Gastroesophageal sphincter (tissue), 4 donors: ENCODE results near the gene ANKS1A. TPM values are rescaled to one million over a fixed set of nuclear protein-coding genes. Genes with fewer than 3 reads are reported as not detected.

Experiments
- ATAC-seq: fragments of 150-250 bp; one replicate; pipeline ENCODE4 v1.9.1; 2016; ENCODE audit warnings: mild to moderate bottlenecking, moderate library complexity
- H3K27ac ChIP-seq, 4 donors: fragments of 200-600 bp; sonication (generic) in 3 of 4; 1 replicate in 3 of 4; 2 replicates in 1 of 4; pipeline ENCODE4 v1.5.1; 2016 to 2019
- H3K27me3 ChIP-seq: fragments of 200-600 bp; sonication (generic); one replicate; pipeline ENCODE4 v1.5.1; 2019
- H3K36me3 ChIP-seq, 2 donors: fragments of 200-600 bp; sonication (generic); one replicate each; pipeline ENCODE4 v1.5.1; 2019; ENCODE audit warnings: control low read depth in 1 of 2
- H3K4me1 ChIP-seq, 3 donors: fragments of 200-600 bp; sonication (generic); 1 replicate in 2 of 3; 2 replicates in 1 of 3; pipeline ENCODE4 v1.5.1; 2016 to 2019; ENCODE audit warnings: control low read depth in 2 of 3
- H3K4me3 ChIP-seq, 2 donors: fragments of 200-600 bp; sonication (generic); one replicate each; pipeline ENCODE4 v1.5.1; 2019; ENCODE audit warnings: mild to moderate bottlenecking in 1 of 2, moderate library complexity in 1 of 2
- H3K9me3 ChIP-seq, 3 donors: fragments of 200-600 bp; sonication (generic); one replicate each; pipeline ENCODE4 v1.5.1; 2017 to 2019; ENCODE audit warnings: control low read depth in 2 of 3
- EP300 ChIP-seq: sonication (generic); formaldehyde crosslinking; IDR thresholded peaks from one replicate; pipeline ENCODE4 v1.6.1; 2017; ENCODE audit warnings: antibody characterized with exemption, mild to moderate bottlenecking
- POLR2A ChIP-seq, 2 donors: fragments of 450-650 bp; IDR thresholded peaks; one replicate each; pipeline ENCODE4 v1.6.1; 2017; ENCODE audit warnings: antibody characterized with exemption in 2 of 2, mild to moderate bottlenecking in 2 of 2, moderate library complexity in 1 of 2
- POLR2AphosphoS5 ChIP-seq: sonication (generic); formaldehyde crosslinking; IDR thresholded peaks from one replicate; pipeline ENCODE4 v1.6.1; 2017; ENCODE audit warnings: antibody characterized with exemption
- WGBS, 2 donors: methylation state at CpG; one replicate each; pipeline ENCODE4 v1.1.5; 2018; ENCODE audit warnings: low coverage in 1 of 2; 5-methylcytosine and 5-hydroxymethylcytosine counted together
- total RNA-seq, 4 donors: library from RNA; depleted of rRNA; stranded (reverse); fragments of >200 nt; gene quantifications; one replicate each; pipeline ENCODE4 v1.1.0, GENCODE V29; 2016
- TF ChIP-seq, protein P1 (sequence below), 4 experiments: fragments of 200-600 bp in 2 of 4; fragments of 450-650 bp in 2 of 4; sonication (generic) in 1 of 4; IDR thresholded peaks; one replicate each; pipeline ENCODE4 v1.5.1; 2017 to 2019; ENCODE audit warnings: antibody characterized with exemption in 4 of 4, mild to moderate bottlenecking in 2 of 4, moderate library complexity in 2 of 4

ANKS1A gene
- total RNA-seq, 4 donors from 2014 or later = 52.0 to 135 (median 88.4) TPM

DNA sequence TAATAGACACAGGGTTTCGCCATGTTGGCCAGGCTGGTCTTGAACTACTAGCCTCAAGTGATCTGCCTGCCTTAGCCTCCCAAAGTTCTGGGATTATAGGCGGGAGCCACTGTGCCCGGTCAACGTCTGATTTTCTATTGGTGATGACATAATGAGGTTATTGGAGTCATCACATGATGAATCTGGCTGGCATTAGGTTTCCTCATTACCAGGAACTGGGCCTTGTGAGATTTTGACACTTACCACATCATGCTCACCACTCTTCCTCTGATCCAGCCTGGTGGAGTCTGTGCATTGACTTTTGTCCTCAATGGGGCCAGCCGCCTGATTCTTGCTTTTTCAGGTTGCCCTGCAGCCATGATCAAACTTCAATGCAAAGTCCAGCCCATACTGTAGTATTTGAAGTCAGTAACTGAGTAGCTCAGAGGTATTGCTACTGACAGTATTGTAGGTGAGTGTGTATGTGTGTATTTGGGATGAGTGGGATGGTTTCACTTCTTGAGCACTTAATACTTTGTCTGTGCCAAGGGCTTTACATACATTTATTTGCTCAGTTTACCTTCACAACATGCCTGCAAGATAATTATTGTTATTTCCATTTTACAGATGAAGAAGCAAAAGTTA is 16.0 kb downstream of the ANKS1A start:
- Histone ChIP-seq H3K36me3 (no peaks in the 10 kb centered on the region), H3K27me3 (no peaks in the 10 kb centered on the region), H3K4me3 (no peak overlapping the region), H3K9me3 (no peaks in the 10 kb centered on the region), H3K27ac (no peak overlapping the region), H3K4me1 (no peaks in the 10 kb centered on the region)
- 99% methylated on average over 5 of the region's 5 CpGs; no CpG with 5 or more reads in 1 of the 2 donors for WGBS, 2 donors
- ATAC-seq = no peak
- no peak for TF ChIP-seq POLR2A (IDR thresholded peaks at IDR 0.05)
- no peak for TF ChIP-seq POLR2AphosphoS5
- no peak for TF ChIP-seq EP300
- TF ChIP-seq, protein P1, sequence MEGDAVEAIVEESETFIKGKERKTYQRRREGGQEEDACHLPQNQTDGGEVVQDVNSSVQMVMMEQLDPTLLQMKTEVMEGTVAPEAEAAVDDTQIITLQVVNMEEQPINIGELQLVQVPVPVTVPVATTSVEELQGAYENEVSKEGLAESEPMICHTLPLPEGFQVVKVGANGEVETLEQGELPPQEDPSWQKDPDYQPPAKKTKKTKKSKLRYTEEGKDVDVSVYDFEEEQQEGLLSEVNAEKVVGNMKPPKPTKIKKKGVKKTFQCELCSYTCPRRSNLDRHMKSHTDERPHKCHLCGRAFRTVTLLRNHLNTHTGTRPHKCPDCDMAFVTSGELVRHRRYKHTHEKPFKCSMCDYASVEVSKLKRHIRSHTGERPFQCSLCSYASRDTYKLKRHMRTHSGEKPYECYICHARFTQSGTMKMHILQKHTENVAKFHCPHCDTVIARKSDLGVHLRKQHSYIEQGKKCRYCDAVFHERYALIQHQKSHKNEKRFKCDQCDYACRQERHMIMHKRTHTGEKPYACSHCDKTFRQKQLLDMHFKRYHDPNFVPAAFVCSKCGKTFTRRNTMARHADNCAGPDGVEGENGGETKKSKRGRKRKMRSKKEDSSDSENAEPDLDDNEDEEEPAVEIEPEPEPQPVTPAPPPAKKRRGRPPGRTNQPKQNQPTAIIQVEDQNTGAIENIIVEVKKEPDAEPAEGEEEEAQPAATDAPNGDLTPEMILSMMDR (IDR thresholded peaks at IDR 0.05) = no peak

DNA sequence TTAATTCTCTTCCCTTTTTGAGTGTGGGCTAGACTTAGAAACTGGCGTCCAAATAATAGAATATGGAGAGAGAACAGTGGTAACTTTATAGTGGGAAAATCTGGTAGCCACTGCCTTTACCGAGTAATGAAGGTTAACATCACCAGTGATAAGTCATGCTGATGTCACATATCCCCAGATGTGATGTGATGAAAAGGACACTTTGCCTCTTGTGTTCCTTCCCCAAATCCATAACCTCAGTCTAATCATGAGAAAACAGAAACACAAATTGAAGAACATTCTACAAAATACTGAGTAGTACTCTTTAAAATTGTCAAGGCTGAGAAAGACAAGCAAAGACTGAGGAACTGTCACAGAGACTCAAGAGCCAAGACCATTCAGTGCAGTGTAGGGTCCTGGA is 17.8 kb downstream of the ANKS1A start:
- no peaks in the 10 kb centered on the region for H3K9me3 ChIP-seq
- H3K4me1 ChIP-seq = no peaks in the 10 kb centered on the region
- H3K4me3 ChIP-seq = no peak overlapping the region
- TF ChIP-seq POLR2A (IDR thresholded peaks at IDR 0.05) (no peak), POLR2AphosphoS5 (no peak), EP300 (no peak)
- TF ChIP-seq, protein P1 (IDR thresholded peaks at IDR 0.05) = no peak
- WGBS, 2 donors = 94 to 100% methylated on average over 1 to 2 of the region's 2 CpGs
- ATAC-seq = no peak
- H3K27me3 ChIP-seq = no peaks in the 10 kb centered on the region
- H3K27ac ChIP-seq = no peak overlapping the region
- H3K36me3 ChIP-seq = no peaks in the 10 kb centered on the region

DNA sequence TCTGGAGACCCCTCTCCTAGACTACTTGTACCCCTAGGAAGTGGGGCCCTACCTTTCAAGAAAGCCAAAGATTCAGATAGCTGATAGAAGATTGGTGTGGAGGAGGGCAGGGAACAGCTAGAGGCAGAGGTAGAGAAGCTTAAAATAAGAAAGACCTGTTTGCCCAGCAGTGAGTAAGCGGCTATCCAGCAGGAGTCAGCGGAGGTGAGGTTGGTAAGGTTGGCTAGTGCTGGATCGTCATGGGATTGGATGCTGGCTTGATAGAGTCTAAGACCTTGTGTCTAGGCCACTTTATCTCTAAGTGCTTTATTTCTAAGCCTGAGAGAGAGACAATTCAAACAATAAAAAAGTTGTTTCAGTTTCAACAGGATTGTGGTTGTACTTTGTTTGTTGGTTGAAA is 19.1 kb downstream of the ANKS1A start:
- Histone ChIP-seq H3K27ac (no peak overlapping the region), H3K9me3 (no peaks in the 10 kb centered on the region), H3K4me1 (no peaks in the 10 kb centered on the region), H3K4me3 (no peak overlapping the region), H3K36me3 (no peaks in the 10 kb centered on the region), H3K27me3 (no peaks in the 10 kb centered on the region)
- 85 to 94% methylated on average over 2 to 3 of the region's 3 CpGs for WGBS, 2 donors
- ATAC-seq = no peak
- TF ChIP-seq POLR2A (IDR thresholded peaks at IDR 0.05) = no peak
- TF ChIP-seq, protein P1 (IDR thresholded peaks at IDR 0.05) = no peak
- TF ChIP-seq POLR2AphosphoS5 = no peak
- TF ChIP-seq EP300 = no peak

DNA sequence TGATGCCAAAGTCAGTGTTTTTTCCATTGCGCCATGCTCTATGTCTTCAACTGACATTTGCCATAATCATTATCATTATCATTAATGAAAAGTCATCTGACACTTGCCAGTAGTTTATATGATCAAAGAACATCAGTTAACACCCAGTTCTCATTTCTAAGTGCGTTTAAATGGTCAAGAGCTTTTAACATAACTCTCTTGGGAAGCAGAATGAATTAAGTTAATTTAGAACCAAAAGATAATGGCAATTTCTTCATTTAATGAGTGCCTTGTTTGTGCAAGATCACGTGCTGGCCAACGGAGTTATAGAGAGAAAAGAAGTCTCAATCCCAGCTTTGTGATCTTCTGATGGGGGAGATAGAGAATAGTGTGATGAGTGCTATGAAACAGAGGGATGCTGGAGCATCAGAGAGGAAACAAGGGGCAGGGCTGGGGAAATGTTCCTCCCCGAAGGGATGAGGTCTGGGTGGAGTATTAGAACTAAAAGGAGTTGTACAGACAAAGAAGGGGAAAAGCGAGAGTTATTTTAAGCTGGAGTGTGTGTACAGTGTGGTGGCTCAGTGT is 20.3 kb downstream of the ANKS1A start:
- Histone ChIP-seq H3K27me3 (no peaks in the 10 kb centered on the region), H3K36me3 (no peaks in the 10 kb centered on the region), H3K9me3 (no peaks in the 10 kb centered on the region), H3K27ac (no peak overlapping the region), H3K4me3 (no peak overlapping the region), H3K4me1 (peaks cover 0 to under 1% (median 0%) of the 10 kb centered on the region in 3 donors)
- TF ChIP-seq POLR2A (IDR thresholded peaks at IDR 0.05) (no peak), POLR2AphosphoS5 (no peak), EP300 (no peak)
- TF ChIP-seq, protein P1 (IDR thresholded peaks at IDR 0.05) = no peak
- 79 to 88% methylated on average over 6 of the region's 6 CpGs for WGBS, 2 donors
- no peak for ATAC-seq

DNA sequence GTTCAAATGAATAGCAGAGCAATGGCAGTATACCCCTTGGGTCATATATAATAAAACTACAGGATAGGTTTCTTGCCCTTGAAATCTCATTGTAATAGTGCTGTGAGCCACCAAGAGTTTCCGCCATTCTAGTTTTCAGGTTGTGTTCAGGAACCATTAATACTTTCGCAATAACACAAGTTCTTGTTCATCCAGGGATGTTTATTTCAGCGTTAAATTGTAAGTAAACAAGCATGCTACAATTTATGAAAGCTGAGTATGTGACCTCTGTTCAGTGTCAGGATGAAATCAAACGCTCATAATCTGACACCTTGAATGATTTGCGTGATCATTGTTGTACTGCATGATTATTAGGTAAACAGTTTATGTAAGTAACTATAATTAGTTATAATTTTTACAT is 22.8 kb downstream of the ANKS1A start:
- TF ChIP-seq, protein P1 (IDR thresholded peaks at IDR 0.05) = no peak
- no peak for TF ChIP-seq POLR2AphosphoS5
- TF ChIP-seq POLR2A (IDR thresholded peaks at IDR 0.05) = no peak
- TF ChIP-seq EP300 = no peak
- Histone ChIP-seq H3K4me1 (peaks cover 0 to 22% (median 0%) of the 10 kb centered on the region in 3 donors), H3K4me3 (no peak overlapping the region), H3K9me3 (no peaks in the 10 kb centered on the region), H3K27ac (no peak overlapping the region), H3K36me3 (no peaks in the 10 kb centered on the region), H3K27me3 (no peaks in the 10 kb centered on the region)
- WGBS, 2 donors = 91 to 98% methylated on average over 5 of the region's 5 CpGs
- no peak for ATAC-seq
